Measurements from ENCODE around the gene BAHCC1. TPM values are rescaled to one million over a fixed set of nuclear protein-coding genes. Genes with fewer than 3 reads are reported as not detected.

Gene BAHCC1
- total RNA-seq, 1 experiment from 2014 or later: 11.6 TPM

DNA sequence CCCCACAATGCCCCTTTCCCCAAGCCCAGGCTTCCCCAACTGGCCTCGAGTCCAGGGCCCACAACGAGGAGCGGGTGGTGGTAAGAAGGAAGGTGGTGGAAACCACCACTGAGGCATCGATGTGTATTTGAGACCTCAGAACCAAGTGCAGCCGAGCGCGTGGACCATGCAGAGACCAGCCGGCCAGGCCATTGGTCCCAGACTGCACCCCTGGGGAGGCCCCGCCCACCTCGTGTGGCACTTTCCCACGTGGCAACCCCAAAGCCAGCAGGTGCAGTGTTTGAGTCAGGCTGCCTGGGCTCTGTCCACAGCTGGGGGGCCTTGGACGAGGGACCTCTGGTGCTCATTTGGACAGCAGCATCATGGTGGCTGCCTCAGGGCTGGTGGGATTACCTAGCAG, 28.1 kb upstream of the BAHCC1 start:
- no peak for DNase-seq (ENCODE audit: low spot score)

DNA sequence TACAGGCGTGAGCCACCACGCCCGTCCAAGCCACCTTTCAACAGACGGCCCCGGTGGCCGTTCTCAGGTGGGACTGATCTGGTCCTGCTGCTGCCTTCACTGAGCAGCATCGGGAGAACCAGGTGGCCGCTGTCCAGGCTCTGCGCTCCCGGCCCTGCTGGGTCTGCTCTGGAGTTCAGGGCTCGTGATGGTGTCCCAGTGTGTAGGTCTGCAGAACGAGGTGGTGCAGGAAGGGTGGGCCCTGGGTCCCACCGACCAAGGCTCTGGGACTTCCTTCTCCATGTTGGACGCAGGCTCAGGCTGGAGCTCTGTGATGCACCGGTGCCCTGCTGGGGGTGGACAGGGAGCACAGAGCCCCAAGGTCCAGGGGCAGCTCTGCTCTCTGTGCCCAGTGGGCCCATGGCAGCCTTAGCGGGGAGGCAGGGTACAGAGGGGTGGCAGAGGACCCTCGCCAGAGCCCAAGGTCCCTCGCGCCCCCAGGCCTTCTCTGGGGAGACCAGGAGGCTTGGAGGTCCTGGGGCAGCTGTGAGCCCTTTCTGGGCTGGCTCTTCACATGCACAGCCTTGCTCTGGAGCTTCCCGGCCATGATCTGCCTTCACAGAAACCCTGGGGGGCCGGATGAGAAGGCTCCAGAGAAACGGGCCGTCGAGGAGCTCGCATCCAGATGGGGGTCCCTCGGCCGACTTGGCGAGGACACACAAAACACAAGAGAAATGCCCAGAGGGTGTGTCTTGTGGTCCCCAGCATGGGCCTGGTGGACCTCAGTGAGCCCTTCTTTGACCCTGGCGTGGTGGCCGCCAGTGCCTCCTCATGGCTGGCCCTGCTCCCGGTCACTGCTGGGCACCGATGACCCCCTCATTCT, 26.9 kb upstream of the BAHCC1 start:
- no peak for DNase-seq (ENCODE audit: low spot score)

- no peak for DNase-seq (ENCODE audit: low spot score)
Observed at GRCh38 chr17:81370294-81370693, 25.0 kb upstream of the BAHCC1 start.

GRCh38 chr17:81371910-81372760, 23.1 kb upstream of the BAHCC1 start:
- DNase-seq (ENCODE audit: low spot score): peak; percentile 49

GRCh38 chr17:81373536-81374160, 21.6 kb upstream of the BAHCC1 start:
- no peak for DNase-seq (ENCODE audit: low spot score)

- no peak for DNase-seq (ENCODE audit: low spot score)
Observed at GRCh38 chr17:81374890-81375289, 20.4 kb upstream of the BAHCC1 start.

- no peak for DNase-seq (ENCODE audit: low spot score)
Observed at GRCh38 chr17:81376946-81377714, 18.1 kb upstream of the BAHCC1 start.

GRCh38 chr17:81378941-81379511, 16.2 kb upstream of the BAHCC1 start:
- no peak for DNase-seq (ENCODE audit: low spot score)

GRCh38 chr17:81379523-81379942, 15.7 kb upstream of the BAHCC1 start:
- DNase-seq (ENCODE audit: low spot score): peak; percentile 92

DNA sequence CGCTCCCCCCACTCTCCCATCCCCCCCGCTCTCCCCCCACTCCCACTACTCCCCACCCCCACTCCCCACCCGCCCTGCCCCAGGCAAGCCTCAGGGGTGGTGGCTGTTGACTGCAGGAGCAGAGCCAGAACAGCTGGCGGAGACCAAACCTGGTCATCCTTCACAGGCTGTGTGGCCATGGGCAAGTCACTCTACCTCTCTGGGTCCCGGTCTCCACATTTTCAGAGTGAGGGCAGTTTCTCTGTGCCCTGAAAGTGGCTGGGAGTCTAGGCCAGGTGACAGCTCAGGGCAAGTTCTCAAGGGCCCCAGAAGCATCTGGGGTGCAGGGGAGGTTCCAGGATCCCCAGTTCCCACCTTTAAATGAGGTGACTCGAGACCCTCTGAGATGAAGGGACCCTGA, 15.1 kb upstream of the BAHCC1 start:
- DNase-seq (ENCODE audit: low spot score): no peak

GRCh38 chr17:81380666-81381518, 14.4 kb upstream of the BAHCC1 start:
- no peak for DNase-seq (ENCODE audit: low spot score)

DNA sequence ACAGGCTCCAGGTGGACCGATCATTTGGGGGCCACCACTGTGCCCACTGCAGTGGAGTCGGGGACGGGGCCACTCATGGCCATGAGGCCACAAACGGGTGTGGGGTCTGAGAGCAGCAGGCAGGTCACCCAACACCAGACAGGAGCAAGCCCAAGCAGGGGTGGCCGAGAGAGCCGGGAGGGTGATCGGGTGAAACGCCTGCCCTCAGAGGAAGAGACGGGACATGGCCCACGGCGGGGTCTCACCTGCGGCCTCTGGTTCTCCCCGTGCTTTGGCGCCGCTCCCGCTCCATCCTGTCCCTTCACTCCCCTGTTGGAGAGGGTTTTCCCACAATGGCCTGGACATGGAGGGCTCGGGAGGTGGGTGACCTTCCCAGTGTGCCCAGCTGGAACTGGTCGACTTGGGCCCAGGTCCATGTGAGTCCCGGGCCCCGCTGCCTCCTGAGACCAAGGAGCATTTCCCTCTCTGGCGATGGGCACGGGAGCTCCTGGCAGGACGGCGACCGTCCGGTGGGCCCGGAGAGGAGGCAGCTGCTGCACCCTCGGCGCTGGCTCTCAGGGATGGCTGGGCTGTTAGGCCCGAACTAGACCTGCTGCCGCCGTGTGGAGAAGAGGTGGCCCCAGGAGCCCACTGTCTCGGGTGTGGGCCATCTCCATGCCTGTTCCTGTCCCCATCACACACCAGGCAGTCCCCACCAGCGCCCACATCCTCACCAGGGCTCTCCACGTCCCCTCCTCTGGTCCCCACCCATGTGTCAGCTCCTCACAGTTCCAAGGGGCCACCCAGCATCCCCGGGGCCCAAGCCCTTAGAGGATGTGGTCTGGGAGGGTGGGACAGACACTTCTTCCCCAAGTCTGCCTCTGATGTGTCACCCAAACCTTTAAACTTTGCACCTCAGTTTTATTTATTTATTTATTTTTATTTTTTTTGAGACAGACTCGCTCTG, 13.4 kb upstream of the BAHCC1 start:
- no peak for DNase-seq (ENCODE audit: low spot score)

GRCh38 chr17:81382851-81383250, 12.4 kb upstream of the BAHCC1 start:
- DNase-seq (ENCODE audit: low spot score): no peak

GRCh38 chr17:81383504-81384421, 11.5 kb upstream of the BAHCC1 start:
- no peak for DNase-seq (ENCODE audit: low spot score)

- DNase-seq (ENCODE audit: low spot score): no peak
Observed at GRCh38 chr17:81384929-81385319, 10.3 kb upstream of the BAHCC1 start.

DNA sequence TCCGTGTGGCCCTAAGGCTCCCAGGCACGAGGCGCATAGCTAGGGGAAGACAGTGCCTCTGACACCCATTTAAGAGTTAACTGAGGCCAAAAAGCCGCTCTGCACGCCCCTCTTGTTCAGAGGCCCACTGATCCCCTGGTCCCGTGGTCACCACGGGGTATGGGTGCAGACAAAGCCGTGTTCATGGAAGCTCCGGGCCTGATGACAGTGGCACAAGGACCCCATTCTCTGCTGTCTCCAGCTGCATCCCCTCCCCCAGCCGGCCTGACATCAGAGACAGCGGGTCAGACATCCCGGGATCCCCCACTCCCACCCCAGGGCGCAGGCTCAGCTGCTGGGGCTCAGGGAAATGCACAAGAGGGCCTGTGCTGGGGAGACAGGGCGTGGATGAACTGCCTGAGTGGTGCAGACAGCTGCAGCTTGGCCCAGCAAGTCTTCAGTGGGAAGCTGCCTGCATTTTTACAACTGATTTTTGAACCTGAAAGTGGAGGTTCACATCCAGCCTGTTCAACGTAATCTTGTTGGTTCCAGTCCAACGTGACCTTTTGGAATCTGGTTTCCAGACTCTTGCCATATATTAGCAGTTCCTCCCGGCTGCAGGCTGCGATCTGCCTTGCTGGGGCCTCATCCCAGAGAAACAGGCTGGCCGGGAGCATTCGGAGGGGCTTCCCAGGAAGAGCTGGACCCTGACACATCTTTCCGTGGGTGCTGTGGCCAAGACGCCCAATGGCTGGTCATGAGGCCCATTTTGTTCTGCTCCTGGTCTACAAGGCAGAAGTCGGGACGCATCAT, 9.7 kb upstream of the BAHCC1 start:
- no peak for DNase-seq (ENCODE audit: low spot score)

- no peak for DNase-seq (ENCODE audit: low spot score)
Observed at GRCh38 chr17:81386141-81386645, 9.1 kb upstream of the BAHCC1 start.

Measured in HT-29 (cell line).